Mucosa of gallbladder (tissue), 1 donor: ENCODE results near the gene SLC25A4. TPM values are rescaled to one million over a fixed set of nuclear protein-coding genes. Genes with fewer than 3 reads are reported as not detected.

Experiments used
- DNase-seq: peaks from one replicate; pipeline ENCODE4 v3.0.0-alpha.2; 2020; ENCODE audit warnings: low spot score
- total RNA-seq: library from RNA; stranded (reverse); gene quantifications from one replicate; pipeline ENCODE4 v1.2.1, GENCODE V29; 2021
- donor health status: DM: no; HTN: no; CAD: no.

The SLC25A4 gene
- total RNA-seq, 1 donor from 2014 or later, result 58.9 TPM

DNA sequence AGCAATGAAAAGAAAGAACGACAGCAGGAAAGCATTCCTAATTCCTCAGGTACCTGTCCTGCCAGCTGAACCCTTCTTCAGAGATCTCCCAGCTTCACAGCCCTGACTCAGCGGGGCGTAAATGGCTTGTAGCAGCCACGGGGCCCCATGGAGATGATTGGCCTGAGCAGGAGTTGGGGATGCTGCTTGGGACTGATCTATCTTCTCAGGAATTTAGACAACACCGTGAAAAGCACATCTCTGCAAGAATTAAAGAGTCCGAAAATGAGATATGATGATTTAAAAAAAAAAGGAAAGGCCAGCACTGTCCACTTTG lies 22.5 kb upstream of the SLC25A4 start:
- DNase-seq, result no peak

GRCh38 chr4:185122681-185123345 lies 20.3 kb upstream of the SLC25A4 start:
- no peak for DNase-seq

DNA sequence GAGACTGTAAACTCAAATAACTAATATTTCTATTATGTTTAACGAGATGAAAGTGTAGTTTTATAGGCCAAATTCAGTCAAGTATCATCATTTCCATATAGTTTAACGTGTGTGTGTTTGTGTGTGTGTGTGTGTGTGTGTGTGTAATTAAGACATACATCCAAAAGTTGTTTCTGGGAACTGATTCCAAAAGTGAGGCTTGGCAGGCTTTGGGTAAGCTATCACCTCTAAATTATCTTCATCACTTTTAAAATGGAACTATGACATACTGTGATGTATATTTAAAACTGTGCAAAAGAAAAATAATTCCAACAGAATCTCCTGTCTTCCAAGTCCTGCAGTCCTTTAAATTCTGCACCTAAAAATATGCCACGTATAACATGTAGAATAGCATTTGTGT lies 19.1 kb upstream of the SLC25A4 start:
- no peak for DNase-seq

DNA sequence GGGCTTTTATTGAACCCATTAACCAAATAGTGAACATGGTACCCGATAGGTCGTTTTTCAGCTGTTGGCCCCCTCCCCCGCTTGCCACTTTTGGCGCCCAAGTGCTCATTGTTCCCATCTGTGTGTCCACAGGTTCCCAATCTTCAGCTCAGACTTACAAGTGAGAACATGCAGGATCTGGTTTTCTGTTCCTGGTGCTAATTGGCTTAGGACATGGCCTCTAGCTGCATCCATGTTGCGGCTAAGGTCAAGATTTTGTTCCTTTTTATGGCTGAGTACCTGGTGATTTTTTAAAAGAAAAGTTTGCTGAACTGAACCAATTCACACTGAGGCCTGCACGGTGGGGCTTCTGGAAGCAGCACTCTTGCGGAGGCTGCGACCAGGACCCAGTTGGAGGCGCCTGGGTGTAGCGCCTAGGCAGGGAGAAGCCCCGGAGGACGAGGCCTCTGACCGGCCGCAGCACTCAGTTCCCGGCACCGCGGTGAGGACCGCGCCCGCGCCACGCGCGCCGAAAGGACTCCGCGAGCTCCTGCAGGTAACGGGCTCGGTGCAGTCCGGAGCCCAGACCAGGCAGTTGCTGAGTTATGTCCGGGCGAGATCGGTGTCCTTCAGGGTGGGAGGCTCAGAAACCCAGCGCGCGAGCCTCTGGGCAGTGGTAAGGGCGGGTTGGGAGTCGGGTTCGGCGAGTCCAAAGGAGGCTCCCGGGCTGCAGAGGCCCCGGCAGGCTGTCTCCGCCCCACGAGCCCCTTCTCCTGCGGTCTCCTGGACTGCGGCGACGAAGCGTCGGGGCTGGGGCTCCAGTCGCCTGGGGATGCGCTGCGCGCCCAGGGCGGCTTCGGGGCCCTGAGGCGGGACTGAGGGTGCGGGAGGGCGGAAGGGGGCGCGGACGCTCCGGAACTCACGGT lies 15.8 kb upstream of the SLC25A4 start:
- no peak for DNase-seq

GRCh38 chr4:185128272-185129119 lies 14.6 kb upstream of the SLC25A4 start:
- DNase-seq, result no peak

GRCh38 chr4:185134307-185134869 lies 8.7 kb upstream of the SLC25A4 start:
- no peak for DNase-seq

DNA sequence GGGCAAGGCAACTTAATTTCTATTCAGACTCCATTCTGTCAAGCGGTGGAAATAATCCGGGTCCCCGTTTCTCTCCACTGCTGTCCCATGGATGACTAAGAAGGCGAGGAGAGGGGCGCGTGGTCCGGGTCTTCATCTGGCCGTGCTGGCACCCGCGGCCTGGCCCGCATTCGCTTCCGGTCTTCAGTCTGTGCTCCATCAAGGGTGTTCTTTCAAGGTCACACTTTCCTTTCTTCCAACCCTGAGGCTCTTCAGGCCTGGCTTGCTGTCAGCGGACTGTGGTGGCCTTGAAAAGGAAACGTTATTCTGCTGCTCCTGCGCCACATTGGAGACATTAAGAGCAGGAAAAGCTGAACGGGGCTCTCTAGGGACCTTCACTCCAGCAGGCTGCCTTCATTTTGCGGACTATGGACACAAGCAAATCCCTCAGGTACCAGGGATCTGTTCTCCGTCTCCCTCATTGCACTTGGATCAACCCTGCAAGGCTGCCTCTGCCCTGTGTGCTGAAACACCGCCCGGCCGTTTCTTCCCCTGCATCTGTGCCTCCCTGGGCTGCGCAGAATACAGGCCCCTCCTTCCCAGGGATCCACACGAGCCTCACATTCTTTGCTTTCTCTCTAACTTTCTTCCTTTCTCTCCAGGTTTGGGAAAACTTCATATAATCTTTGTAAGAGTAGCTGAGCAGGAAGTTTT lies 5.7 kb upstream of the SLC25A4 start:
- no peak for DNase-seq

- no peak for DNase-seq
Measured at GRCh38 chr4:185138161-185138560, 4.9 kb upstream of the SLC25A4 start.

- no peak for DNase-seq
Measured at GRCh38 chr4:185139736-185140135, 3.3 kb upstream of the SLC25A4 start.

DNA sequence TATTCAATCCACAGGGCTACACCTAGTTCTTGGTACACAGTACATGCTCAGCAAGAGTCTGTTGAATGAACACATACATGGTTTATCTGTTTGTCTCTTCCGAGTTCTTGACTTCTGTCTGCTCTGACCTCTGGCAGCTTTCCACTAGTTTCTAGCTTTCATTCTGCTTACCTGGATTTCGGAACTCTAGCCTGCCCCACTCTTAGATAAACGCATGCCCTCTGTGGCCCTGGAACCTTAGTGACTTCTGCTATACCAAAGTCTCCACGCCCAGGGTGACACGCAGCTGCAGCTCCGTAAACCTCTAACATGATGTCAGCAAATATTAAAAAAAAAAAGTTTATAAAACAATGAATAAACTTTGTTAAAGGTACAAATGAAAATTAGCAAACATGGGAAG lies 1.3 kb upstream of the SLC25A4 start:
- no peak for DNase-seq

DNA sequence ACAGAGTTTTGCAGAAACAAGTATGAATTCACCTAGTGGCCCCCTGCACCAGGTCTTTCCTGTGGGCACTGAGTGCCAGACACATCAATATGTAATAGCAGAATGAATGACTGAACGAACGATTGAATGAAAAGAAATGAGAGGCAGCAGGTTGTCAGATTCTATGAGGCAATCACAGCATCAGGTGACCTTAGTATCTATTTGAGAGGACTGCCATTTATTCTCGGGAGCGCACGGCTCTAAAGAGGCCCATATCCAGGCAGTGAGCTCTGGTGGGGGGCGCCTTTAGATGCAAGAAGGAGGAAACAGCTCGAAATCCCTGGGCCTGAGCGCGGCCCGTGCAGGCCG lies 528 bp upstream of the SLC25A4 start:
- DNase-seq, result no peak

DNA sequence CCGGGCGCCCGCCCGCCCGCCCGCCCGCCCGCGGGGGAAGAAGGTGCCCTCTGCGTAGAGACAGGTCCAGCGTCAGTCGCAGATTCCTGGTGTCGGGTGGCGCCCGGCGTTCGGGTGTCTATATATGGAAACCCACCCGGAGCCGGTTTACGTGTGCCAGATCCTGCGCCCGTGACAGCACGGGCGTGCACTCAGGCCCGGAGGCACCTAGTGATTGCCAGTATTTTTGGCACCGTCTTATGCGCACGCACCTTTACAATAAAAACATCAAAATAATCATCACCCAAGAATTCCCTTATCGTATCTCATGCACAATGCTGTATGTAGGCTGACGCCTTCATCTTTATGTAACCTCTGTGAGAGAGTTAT lies 519 bp downstream of the SLC25A4 start:
- DNase-seq, result peak; percentile 44

DNA sequence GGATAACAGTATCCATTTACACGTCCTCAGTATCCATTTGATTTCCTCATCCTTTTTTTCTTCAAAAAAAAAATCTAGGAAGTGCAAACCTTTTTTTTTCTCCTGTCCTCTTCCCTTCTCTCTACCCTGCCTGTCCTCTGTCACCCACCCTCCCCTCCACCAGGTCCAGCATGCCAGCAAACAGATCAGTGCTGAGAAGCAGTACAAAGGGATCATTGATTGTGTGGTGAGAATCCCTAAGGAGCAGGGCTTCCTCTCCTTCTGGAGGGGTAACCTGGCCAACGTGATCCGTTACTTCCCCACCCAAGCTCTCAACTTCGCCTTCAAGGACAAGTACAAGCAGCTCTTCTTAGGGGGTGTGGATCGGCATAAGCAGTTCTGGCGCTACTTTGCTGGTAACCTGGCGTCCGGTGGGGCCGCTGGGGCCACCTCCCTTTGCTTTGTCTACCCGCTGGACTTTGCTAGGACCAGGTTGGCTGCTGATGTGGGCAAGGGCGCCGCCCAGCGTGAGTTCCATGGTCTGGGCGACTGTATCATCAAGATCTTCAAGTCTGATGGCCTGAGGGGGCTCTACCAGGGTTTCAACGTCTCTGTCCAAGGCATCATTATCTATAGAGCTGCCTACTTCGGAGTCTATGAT lies 1.7 kb downstream of the SLC25A4 start:
- no peak for DNase-seq

GRCh38 chr4:185145572-185145971 lies 2.5 kb downstream of the SLC25A4 start:
- DNase-seq, result peak; percentile 23

GRCh38 chr4:185149392-185149791 lies 6.3 kb downstream of the SLC25A4 start:
- no peak for DNase-seq

GRCh38 chr4:185151296-185151695 lies 8.2 kb downstream of the SLC25A4 start:
- DNase-seq, result no peak

GRCh38 chr4:185165605-185166063 lies 22.6 kb downstream of the SLC25A4 start:
- no peak for DNase-seq

DNA sequence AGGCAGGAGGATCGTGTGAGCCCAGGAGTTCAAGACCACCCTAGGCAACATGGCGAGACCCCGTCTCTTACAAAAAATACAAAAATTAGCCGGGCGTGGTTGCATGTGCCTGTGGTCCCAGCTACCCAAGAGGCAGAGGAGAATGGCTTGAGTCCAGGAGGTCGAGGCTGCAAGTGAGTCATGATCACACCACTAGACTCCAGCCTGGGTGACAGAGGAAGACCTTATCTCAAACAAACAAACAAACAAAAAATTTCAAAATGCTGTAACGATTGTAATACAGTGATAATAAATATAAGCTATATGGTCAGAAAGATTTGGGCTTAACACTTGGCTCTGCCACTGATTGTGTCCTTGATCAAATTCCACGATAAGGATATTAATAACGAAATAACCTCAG lies 24.2 kb downstream of the SLC25A4 start:
- no peak for DNase-seq

- no peak for DNase-seq
Measured at GRCh38 chr4:185171373-185172071, 28.5 kb downstream of the SLC25A4 start.

DNA sequence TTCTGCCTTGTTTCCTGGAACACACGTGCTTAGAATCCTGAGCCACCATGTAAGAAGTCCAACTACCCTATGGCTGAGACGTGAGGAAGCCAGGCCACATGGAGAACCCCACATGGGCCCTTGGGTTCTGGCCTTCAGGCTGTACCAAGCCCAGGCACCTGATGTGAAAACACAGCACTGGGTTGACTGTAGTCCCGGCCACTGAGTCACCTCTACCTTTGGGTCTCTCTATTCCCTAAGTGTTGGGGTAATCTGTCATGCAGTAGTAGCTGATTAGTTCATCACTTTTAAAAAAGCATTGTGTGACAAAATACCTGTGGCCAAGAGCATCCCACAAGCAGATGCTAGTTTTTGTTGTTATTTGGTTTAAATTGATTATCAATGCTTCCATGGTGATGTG lies 36.4 kb downstream of the SLC25A4 start:
- DNase-seq, result no peak
